Measurements from ENCODE around the gene CXXC1.

DNA sequence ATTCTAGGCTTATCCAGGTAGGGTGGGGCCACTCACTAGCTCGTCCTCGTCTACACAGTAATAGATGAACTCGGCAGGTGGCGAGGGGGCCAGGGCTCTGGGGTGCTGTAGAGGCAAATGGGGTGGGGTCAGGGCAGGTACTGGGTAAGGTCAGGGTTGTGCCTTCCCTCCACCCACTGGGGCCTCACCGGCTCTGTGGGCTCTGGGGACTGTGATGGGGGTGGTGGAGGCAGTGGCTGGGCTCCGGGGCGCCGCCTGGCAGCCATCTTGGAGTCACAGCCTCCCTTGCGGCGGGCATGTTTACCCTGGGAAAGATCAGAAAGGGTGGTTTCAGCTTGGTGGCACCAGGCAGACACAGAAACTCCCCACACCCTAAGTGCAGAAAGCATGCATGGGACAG lies 12.6 kb downstream of the CXXC1 start:
- TF ChIP-seq SNAI2 (CRISPR knock-in tag; IDR thresholded peaks at IDR 0.05): no peak
- TF ChIP-seq, protein P1, sequence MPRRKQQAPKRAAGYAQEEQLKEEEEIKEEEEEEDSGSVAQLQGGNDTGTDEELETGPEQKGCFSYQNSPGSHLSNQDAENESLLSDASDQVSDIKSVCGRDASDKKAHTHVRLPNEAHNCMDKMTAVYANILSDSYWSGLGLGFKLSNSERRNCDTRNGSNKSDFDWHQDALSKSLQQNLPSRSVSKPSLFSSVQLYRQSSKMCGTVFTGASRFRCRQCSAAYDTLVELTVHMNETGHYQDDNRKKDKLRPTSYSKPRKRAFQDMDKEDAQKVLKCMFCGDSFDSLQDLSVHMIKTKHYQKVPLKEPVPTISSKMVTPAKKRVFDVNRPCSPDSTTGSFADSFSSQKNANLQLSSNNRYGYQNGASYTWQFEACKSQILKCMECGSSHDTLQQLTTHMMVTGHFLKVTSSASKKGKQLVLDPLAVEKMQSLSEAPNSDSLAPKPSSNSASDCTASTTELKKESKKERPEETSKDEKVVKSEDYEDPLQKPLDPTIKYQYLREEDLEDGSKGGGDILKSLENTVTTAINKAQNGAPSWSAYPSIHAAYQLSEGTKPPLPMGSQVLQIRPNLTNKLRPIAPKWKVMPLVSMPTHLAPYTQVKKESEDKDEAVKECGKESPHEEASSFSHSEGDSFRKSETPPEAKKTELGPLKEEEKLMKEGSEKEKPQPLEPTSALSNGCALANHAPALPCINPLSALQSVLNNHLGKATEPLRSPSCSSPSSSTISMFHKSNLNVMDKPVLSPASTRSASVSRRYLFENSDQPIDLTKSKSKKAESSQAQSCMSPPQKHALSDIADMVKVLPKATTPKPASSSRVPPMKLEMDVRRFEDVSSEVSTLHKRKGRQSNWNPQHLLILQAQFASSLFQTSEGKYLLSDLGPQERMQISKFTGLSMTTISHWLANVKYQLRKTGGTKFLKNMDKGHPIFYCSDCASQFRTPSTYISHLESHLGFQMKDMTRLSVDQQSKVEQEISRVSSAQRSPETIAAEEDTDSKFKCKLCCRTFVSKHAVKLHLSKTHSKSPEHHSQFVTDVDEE (CRISPR knock-in tag; IDR thresholded peaks at IDR 0.05): no peak
- TF ChIP-seq, protein P2, sequence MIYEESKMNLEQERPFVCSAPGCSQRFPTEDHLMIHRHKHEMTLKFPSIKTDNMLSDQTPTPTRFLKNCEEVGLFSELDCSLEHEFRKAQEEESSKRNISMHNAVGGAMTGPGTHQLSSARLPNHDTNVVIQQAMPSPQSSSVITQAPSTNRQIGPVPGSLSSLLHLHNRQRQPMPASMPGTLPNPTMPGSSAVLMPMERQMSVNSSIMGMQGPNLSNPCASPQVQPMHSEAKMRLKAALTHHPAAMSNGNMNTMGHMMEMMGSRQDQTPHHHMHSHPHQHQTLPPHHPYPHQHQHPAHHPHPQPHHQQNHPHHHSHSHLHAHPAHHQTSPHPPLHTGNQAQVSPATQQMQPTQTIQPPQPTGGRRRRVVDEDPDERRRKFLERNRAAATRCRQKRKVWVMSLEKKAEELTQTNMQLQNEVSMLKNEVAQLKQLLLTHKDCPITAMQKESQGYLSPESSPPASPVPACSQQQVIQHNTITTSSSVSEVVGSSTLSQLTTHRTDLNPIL (CRISPR knock-in tag; IDR thresholded peaks at IDR 0.05; ENCODE audit: low read depth): no peak
- TF ChIP-seq, protein P3, sequence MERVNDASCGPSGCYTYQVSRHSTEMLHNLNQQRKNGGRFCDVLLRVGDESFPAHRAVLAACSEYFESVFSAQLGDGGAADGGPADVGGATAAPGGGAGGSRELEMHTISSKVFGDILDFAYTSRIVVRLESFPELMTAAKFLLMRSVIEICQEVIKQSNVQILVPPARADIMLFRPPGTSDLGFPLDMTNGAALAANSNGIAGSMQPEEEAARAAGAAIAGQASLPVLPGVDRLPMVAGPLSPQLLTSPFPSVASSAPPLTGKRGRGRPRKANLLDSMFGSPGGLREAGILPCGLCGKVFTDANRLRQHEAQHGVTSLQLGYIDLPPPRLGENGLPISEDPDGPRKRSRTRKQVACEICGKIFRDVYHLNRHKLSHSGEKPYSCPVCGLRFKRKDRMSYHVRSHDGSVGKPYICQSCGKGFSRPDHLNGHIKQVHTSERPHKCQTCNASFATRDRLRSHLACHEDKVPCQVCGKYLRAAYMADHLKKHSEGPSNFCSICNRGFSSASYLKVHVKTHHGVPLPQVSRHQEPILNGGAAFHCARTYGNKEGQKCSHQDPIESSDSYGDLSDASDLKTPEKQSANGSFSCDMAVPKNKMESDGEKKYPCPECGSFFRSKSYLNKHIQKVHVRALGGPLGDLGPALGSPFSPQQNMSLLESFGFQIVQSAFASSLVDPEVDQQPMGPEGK (CRISPR knock-in tag; IDR thresholded peaks at IDR 0.05; ENCODE audit: borderline replicate concordance): no peak
- no peak for TF ChIP-seq PPARA (CRISPR knock-in tag; IDR thresholded peaks at IDR 0.05; ENCODE audit: borderline replicate concordance)
- no peak for TF ChIP-seq TOX (CRISPR knock-in tag; IDR thresholded peaks at IDR 0.05; ENCODE audit: borderline replicate concordance)
- TF ChIP-seq ISL1 (CRISPR knock-in tag; IDR thresholded peaks at IDR 0.05): no peak
- no peak for TF ChIP-seq TCF4 (CRISPR knock-in tag; IDR thresholded peaks at IDR 0.05; ENCODE audit: borderline replicate concordance)
- no peak for TF ChIP-seq OSR1 (CRISPR knock-in tag; IDR thresholded peaks at IDR 0.05)
- no peak for TF ChIP-seq POU6F1 (CRISPR knock-in tag; IDR thresholded peaks at IDR 0.05; ENCODE audit: borderline replicate concordance, low read depth)
- no peak for TF ChIP-seq ZFP3 (CRISPR knock-in tag; IDR thresholded peaks at IDR 0.05)
- TF ChIP-seq ZNF70 (CRISPR knock-in tag; IDR thresholded peaks at IDR 0.05): no peak
- TF ChIP-seq ZNF8 (CRISPR knock-in tag; IDR thresholded peaks at IDR 0.05): no peak

Data from SK-N-SH treated with all-trans-retinoic acid at 6 μM for 48 hours (cell line).